GM19351 (cell line): ENCODE results near the gene ATP8B4.

ENCODE experiments used
- ATAC-seq: cut with Tn5 transposase; IDR thresholded peaks from one replicate; pipeline ENCODE4 v1.9.1; 2021; ENCODE audit warnings: mild to moderate bottlenecking, moderate library complexity; ENCODE audit not compliant: unreplicated experiment

Gene ATP8B4

DNA sequence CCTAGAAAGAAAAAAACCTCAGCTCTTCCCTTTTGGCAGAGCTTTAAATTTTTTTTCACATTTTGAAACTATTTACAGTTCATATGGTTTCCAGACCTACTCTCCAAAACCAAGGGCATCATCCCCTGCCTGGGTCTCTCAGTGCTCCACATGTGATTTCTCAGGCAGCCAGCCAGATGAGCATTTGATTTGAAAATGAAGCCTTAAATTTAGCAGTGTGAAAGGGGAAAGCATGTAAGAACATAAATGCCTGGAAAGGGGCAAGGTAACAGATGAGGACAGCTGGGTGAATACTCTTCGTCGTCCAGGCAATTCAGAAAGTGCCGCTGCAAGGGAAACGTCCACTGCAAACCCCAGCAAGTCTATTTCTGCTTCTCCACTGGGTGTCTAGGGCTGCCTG lies 94.8 kb downstream of the ATP8B4 start:
- ATAC-seq, result no peak

DNA sequence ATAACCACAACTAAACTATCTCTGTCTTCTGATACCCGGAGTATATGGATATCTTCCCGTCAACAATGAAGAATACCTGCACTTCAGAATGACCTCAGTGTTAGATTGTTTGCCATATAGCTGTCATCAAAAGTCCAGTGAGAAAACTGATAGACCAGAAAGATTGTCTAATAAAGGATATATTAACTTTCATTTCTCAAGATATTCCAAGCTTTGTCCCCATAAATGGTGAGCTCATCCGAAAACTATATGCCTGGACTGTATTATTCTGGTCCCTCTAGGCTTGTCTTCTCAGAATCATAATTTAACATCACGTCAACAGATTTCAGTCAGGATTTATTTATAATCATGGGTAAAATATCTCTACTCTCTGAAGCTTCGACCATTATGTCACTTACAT lies 100.5 kb downstream of the ATP8B4 start:
- no peak for ATAC-seq

DNA sequence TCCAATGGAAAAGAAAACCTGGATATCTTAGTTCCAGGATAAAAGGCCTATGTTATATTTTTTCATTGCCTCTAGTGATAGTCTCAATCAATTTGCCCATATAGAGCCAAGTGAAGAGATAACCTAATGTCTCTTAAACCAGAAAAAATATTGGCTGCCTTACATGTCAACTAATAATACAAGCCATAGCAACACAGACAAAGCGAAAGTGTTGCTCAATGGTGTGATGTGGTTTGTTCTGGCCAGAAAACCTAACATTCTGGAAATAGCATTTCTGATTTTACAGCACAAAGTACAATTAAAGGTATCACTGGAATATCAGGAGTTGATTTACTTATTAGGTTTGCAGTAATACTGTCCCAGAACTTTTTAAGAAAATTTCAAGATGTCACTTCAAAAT lies 101.5 kb downstream of the ATP8B4 start:
- ATAC-seq, result no peak

DNA sequence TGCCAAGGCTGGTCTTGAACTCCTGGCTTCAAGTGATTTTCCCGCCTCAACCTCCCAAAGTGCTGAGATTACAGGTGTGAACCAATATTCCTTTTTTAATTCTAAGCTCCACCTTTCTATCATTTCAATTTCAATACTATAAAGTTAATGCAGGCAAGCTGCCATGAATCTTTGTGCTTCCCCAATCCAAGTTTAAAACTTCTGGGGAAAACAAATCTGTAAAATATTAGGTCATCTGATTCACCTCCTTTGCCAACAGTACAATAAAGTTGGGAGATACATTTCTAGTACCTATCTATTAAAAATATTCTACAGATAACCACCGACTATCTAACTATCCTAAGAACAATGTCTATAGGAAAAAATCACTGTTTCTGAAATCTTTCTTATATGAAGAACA lies 102.1 kb downstream of the ATP8B4 start:
- ATAC-seq, result no peak

DNA sequence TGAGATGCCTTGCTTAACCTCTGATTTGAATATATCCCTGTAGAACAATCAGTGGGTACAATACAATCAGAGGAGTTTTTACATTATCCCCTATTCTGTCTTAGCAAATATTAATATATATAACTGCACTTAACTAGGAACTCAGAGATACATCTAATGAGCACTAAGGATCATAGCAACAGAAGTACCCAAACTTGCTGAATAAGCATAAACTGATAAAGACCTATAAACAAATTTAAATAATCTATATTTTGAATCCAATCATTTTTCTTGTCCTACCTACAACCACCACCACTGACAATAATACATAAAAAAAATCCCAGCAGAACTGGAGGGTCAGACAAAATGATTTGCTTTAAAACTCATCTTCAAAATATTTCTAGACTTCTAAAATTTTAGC lies 106.2 kb downstream of the ATP8B4 start:
- no peak for ATAC-seq

DNA sequence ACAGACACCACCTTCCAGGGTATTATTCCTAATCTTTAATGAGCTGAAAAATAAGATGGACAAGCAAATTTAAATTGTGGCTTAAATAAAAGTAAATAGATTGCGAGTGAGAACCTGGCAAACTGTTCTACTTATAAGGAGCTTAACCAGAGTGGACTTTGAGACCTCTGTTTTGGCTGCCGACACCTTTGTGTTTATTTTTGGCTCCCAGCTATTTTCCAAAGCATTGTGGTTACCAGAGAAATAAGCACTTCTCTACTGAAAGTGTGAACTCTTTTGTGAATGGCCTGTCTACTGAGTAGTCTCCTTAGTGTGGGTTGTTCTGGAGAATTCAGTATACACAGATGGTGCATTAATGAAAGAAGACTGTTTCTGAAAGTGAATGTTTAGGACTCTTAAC lies 109.4 kb downstream of the ATP8B4 start:
- ATAC-seq, result no peak

DNA sequence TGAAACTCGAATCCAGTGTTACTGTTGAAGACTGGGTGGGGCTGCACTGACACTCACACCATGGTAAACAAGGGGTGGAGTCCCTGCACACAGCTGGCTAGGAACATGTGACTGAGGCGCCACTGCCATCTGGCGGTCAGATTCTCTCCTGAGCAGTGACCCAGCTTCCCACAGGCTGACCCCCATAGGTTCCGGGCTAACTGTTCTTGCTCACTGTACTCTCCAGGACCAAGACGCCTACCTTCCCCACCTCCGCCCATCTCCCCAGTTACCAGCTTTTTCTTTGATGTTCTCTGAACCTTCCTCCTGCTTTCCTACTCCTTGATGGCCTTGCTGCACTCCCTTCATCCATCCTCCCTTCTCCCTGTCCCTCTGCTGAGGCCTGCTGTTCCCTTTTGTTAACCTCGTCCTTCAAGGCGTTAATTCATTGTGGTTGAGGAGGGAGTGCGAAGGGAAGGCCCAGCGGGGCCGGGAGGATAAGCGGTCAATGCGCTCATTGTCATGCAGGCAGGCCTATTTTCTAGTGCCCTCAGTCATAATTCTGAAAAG lies 115.2 kb downstream of the ATP8B4 start:
- peak; percentile 100 for ATAC-seq

DNA sequence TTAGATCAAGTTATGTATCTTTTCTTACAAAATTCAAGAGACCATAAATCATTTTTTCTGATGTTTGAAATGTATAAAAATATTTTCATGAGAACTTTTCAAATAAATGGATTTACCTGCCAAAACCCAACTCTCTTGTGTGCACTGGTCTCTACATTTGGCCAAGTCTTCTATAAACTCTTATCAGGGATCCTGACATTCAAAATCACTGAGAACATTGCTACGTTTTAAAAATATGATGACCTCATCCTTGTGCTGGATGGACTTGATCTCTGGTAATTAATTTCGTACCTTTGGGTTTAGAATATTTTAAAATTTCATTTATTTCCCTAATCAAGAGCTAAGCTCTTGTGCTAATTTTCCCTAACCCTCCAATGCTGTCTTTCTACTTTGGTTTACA lies 127.4 kb downstream of the ATP8B4 start:
- no peak for ATAC-seq

DNA sequence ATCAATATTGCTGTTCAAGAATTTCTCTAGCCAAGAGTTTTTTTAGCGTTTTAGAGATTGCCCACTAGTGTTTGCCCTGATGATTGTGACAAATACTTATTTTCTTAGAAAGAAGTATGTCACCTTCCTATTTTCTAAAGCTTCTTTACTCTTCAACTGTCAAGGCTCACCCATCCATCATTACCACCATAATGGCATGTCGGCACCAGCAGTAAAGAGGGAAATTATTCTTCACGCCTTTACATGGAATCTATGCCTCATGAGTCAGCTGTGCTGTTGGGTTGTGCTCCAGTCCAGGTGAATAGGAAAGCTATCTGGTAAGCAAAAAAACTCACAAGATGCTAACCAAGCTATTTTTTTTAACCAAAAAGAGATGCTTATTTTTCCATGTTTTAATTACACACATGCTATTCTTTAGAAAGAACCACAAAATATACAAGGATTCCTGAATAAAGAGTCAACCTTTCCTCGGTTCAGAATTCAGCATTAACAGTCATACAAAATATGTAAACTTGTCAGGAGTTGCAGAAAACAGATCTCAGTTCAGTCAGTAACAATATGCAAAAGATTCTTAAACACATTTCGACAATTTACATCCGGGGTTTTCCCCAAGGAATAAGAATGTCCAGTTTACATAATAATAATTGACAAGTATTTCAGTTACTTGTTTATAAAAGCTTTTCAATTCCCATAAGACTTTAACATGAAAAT lies 128.0 kb downstream of the ATP8B4 start:
- no peak for ATAC-seq

DNA sequence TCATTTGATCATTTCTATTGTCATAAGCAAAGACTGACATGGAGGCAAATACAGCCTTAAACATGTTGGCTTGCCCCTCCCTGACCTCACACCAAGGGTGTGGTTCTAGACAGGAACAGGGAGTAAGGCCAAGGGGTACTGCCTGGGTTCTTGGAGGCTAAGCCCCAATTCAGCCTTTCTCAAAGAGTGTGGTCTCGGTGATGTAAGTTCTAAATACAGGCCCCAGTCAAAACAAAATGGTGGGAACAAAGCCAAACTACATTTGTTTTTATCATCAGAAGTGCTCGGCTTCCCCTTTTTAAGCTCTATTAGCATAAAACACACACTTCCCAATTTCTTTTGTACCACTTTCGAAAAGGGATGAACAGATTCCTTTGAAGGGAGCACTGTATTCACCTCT lies 129.5 kb downstream of the ATP8B4 start:
- no peak for ATAC-seq

DNA sequence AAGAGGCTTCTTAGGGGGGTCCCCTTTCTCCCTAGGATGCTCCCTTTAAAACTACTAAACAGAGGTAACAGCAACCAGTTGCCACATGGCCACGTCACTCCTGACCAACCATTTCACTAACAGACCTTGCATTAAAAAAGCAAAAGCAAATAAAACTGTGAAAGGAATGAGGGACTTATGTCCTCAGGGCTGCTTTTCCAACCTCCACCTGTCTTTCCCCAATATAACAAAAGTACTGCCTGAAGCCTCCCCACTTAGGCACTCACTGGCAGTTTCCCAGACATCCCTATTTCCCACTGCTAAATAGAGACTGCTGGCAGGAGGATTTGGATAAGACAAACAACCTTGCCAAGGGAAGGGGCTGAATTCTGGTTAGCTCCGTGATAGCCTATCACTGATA lies 130.3 kb downstream of the ATP8B4 start:
- ATAC-seq, result no peak

DNA sequence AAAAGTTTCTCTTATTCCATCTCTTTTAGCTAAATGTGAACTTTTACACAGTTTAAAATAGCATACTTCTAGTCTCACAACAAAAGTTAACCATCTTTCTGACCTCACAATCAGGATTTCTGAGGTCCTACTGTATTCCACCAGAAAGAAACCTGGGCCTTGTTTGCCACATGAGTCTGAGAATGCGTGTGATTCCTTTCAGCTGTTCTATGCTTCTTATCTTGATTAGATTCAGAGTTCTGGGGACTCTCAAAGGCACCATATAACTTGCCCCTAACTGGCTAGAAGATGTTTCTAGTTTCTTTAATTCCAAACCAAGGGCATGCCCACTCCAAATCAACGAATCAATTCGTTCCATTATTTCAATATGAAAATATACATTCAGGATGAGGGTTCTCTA lies 131.1 kb downstream of the ATP8B4 start:
- no peak for ATAC-seq

DNA sequence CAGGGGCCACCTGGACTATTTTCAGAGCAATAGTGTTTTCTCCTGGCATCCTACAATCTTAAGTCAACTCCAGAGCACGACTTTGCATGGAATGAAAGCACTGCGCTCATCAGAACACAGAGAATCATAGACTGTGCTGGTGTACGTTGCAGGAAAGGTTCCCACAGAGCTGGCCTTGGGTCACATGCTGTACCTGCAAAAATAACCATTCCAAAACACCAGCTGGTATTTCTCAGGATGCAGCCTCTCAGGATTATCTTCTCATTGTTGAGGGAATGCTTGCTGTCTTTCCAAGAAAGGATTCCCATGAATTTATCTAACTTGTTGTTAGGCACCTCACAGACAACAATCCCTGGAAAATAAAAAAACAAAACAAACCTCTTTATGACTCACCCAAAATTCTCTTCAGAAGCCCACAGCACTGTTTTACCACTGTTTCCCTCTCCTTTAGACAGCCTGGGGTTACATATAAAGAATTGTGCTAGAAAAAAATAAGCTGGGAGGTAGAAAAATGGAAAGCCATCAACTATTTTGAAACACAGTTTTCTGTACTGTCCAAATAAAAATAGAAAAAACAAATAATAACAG lies 131.7 kb downstream of the ATP8B4 start:
- no peak for ATAC-seq

DNA sequence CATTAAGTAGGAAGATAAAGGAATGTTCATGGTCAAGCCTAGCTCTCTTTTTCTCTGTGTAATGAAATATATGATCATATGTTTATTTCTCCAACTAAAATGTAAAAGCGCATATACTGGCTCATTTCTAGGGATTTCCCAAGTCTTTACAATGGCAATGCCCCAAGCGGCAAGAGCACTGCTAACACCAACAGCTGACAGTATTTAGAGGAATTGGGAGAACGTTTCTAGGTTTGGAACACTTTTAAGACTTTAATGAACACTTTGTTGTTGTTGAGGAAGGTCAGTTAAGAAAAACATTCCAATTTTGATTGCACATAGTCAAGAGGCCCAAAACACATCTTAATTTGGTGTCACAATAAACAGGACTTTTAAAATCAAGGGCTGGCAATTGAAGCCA lies 132.7 kb downstream of the ATP8B4 start:
- no peak for ATAC-seq

DNA sequence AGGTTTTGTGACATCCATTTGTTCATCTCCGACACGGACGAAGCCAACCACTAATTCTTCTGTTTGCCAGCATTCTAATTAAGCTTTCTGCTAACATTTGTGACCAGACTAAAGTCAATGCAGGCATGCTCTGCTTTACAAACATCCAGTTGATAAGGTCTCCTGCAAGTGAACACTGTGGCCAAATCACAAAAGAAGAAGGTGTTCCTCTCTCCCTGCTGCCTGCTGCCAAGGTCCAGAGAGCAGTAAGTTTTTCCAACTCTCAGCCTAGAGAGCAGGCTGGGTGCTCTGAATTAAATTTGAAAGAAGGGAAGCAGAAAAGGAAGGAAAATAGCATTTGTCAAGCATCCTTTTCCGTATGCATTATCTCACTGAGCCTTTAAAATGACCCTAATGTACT lies 133.6 kb downstream of the ATP8B4 start:
- ATAC-seq, result no peak

DNA sequence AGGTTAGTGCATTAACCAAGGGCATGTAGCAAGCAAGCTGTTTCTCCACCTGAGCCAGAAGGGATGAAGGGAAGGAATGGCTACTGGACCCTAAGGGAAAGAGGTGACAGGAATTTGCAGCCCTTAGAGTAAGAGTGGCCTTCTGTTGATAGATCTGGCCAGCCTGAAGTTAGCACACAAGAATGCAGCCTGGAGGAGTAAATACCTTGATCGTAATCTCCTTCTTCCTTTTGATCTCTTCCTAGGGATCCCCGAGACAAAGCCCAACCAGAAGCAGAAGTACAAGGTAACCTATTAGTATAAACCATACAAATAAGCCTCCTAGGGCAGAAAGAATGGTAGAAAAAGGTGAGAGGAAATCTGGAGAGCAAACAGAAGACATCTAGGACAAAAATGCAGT lies 134.6 kb downstream of the ATP8B4 start:
- no peak for ATAC-seq

DNA sequence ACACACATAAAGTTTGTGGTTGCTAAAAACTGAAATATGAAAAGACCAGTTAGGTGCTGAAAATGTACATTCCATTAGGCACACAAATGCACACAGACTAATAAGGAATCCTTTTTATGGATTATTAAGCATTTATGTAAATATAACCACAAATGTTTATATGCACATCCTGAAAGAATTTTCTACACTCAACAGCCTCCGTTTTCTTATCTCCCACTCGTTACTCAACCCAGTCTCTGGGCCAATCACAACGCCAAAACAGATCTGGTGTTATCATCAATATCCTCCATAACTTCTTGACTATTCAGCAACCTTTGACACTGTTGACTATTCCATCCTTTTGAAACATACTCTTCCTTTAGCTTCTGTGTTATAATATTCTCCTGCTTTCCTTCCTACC lies 136.4 kb downstream of the ATP8B4 start:
- ATAC-seq, result no peak

DNA sequence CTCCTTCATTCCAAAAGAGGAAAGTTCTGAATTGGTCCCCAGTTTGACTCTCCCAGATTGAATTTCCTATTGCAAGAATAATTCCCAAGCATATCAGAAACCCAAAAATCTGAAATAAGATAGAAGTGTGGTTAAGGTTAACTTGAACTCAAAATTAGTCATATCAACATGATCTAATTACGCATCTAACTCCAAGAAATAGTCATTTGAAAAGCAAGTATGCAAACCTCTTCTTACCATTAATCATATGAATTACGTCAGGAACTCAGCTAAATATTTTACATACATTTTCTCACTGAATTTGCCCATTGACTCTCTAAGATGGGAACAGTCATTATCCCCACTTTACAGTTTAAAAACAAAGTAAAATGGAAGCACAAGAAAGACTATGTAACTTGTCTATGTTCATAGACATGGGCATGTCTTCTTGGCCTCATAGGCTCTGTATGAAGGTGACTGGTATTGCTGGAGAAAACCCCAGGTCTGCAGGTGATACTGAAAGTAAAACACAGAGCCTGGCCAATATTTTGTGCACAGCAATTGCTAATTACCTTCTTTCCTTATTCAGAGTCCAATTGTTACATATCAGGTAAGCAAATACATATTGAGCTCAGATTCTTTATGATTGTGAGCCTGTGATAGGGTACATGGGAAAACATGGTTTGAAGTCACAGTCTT lies 139.2 kb downstream of the ATP8B4 start:
- ATAC-seq, result peak; percentile 87

DNA sequence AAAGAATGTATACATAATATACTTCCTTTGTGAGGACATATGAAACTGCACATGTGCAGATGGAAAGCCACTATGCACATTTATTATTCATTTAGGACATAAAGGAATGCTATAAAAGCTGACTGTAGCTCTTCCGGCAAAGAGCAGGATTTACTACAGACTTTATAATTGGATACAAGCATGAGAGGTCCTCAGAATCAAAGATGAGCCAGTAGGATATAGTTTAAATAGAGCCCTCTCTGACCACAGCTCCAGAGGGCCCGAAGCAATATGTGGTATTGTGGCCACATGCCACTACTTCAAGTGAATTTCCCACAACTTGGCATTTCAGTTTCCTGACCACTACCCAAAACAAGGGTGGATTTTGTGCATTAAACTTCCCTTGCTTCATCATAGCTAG lies 140.9 kb downstream of the ATP8B4 start:
- no peak for ATAC-seq

DNA sequence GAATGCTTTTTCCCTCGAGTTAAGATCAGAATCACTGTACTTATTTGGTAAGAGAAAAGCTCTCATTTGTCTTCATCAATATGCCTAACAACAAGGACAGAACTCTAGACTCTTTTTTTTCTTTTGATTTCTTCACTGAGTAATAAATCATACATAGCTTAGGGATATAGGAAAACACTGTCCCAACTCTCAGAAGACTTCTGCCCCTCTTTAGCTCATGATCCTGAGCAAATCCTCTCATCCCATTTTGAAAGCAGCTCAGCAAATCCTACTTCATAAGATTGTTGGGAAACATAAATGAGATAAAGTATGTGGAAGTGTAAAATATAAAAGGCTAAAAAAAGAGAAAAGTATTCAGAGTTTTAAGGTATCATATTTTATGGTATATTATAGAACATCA lies 141.7 kb downstream of the ATP8B4 start:
- ATAC-seq, result no peak

DNA sequence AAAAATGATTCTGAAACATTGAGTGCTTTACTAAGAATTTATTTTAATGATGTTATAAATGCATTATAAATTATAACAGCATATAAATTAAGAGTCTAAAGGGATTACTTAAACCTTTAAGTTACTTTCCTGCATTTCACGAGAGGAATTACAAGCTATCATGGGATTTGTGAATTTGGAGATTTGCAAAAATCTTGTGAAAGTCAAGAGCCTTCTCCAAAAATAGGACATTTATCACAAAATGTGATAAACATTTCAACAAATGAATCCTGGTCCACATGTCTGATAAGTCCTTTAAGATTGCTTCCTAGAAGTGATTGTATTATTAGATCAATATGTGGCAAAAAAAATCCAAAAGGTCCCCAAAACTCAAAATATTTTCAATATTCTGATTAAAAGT lies 154.5 kb downstream of the ATP8B4 start:
- ATAC-seq, result no peak

DNA sequence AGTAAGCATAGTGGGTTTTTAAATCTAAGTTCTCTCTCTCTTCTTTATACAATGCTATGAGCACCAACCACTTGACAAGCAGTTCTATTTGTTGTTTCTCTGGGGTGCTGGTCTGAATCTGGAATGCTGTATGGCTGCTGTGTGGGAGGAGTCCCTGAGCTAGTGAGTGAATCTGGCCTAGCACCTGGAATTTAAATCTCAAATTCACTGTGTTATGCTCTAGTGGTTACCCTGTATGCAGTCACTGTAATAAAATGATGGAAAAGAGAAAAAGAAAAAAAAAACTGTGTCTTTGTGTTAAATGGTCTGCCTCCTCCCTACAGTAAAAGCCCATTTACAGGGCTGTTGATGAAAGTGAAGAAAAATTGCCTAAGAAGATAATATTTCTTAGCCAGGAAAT lies 155.0 kb downstream of the ATP8B4 start:
- no peak for ATAC-seq
